Measurements from ENCODE around the gene PFDN2.
"Not testable (repeated sequence)": the region's sequence is repeated elsewhere in the genome, so short reads cannot be mapped to it uniquely, and the experiment has no call there.

- TF ChIP-seq CTCF, EZH2phosphoT487, EZH2 (IDR thresholded peaks at IDR 0.05): not testable (repeated sequence)
These were observed 1.9 kb downstream of the PFDN2 start for GRCh38 chr1:161115961-161116360.
